HepG2 (cell line): ENCODE results near the gene BANK1. TPM values are rescaled to one million over a fixed set of nuclear protein-coding genes. Genes with fewer than 3 reads are reported as not detected.

Experiments
- CSRNP1 ChIP-seq: sonication (generic); formaldehyde crosslinking; IDR thresholded peaks from 2 replicates; pipeline ENCODE4 v1.8.1; 2023; ENCODE audit warnings: mild to moderate bottlenecking, missing genetic modification reagents
- DDIT3 ChIP-seq: sonication (generic); formaldehyde crosslinking; IDR thresholded peaks from 2 replicates; pipeline ENCODE4 v1.4.0; 2020; ENCODE audit warnings: mild to moderate bottlenecking, missing genetic modification reagents
- ZNF224 ChIP-seq: sonication (generic); formaldehyde crosslinking; IDR thresholded peaks from 2 replicates; pipeline ENCODE4 v1.5.0; 2020; ENCODE audit warnings: mild to moderate bottlenecking, missing genetic modification reagents
- ZNF687 ChIP-seq: sonication (generic); formaldehyde crosslinking; IDR thresholded peaks from 2 replicates; pipeline ENCODE4 v1.5.1; 2020; ENCODE audit warnings: mild to moderate bottlenecking, missing genetic modification reagents, moderate library complexity
- polyA plus RNA-seq, 8 experiments: library from polyadenylated mRNA; depleted of rRNA in 3 of 8; stranded (reverse) in 7 of 8; unstranded in 1 of 8; fragments of >200 nt; fragmentation: Illumina TruSeq in 4 of 8; extraction: Trizol in 4 of 8; gene quantifications; 2 replicates each; pipeline versions ENCODE4 v1.2.1 to v1.2.3, GENCODE V29; 2011 to 2016; ENCODE audit warnings: low read depth in 4 of 8, missing spikeins in 1 of 8, mixed read lengths in 1 of 8; ENCODE audit not compliant: insufficient read depth in 1 of 8
- total RNA-seq, 5 experiments: library from RNA; depleted of rRNA; stranded (reverse); fragments of >200 nt; fragmentation: Illumina TruSeq; extraction: Trizol; gene quantifications; 2 replicates each; pipeline ENCODE4 v1.2.3, GENCODE V29; 2016; ENCODE audit warnings: low read depth in 1 of 5
- TF ChIP-seq, protein P1 (sequence below): sonication (generic); formaldehyde crosslinking; IDR thresholded peaks from 2 replicates; pipeline ENCODE4 v1.4.0; 2020; ENCODE audit warnings: missing genetic modification reagents, borderline replicate concordance
- TF ChIP-seq, protein P2 (sequence below): IDR thresholded peaks from 2 replicates; pipeline ENCODE4 v1.6.1; 2016; ENCODE audit warnings: control low read depth
- TF ChIP-seq, protein P3 (sequence below): sonication (generic); formaldehyde crosslinking; IDR thresholded peaks from 2 replicates; pipeline ENCODE4 v1.4.0; 2020; ENCODE audit warnings: mild to moderate bottlenecking, missing genetic modification reagents

The BANK1 gene
- total and polyA plus RNA-seq, 2 of the 13 experiments (the other 11 are each of a cell fraction or from before 2014, with no cell fraction given), result 0.15 TPM; not detected in 1

- TF ChIP-seq, protein P1, sequence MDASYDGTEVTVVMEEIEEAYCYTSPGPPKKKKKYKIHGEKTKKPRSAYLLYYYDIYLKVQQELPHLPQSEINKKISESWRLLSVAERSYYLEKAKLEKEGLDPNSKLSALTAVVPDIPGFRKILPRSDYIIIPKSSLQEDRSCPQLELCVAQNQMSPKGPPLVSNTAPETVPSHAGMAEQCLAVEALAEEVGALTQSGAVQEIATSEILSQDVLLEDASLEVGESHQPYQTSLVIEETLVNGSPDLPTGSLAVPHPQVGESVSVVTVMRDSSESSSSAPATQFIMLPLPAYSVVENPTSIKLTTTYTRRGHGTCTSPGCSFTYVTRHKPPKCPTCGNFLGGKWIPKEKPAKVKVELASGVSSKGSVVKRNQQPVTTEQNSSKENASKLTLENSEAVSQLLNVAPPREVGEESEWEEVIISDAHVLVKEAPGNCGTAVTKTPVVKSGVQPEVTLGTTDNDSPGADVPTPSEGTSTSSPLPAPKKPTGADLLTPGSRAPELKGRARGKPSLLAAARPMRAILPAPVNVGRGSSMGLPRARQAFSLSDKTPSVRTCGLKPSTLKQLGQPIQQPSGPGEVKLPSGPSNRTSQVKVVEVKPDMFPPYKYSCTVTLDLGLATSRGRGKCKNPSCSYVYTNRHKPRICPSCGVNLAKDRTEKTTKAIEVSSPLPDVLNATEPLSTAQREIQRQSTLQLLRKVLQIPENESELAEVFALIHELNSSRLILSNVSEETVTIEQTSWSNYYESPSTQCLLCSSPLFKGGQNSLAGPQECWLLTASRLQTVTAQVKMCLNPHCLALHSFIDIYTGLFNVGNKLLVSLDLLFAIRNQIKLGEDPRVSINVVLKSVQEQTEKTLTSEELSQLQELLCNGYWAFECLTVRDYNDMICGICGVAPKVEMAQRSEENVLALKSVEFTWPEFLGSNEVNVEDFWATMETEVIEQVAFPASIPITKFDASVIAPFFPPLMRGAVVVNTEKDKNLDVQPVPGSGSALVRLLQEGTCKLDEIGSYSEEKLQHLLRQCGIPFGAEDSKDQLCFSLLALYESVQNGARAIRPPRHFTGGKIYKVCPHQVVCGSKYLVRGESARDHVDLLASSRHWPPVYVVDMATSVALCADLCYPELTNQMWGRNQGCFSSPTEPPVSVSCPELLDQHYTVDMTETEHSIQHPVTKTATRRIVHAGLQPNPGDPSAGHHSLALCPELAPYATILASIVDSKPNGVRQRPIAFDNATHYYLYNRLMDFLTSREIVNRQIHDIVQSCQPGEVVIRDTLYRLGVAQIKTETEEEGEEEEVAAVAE (CRISPR knock-in tag), result no peak
- TF ChIP-seq, protein P2, sequence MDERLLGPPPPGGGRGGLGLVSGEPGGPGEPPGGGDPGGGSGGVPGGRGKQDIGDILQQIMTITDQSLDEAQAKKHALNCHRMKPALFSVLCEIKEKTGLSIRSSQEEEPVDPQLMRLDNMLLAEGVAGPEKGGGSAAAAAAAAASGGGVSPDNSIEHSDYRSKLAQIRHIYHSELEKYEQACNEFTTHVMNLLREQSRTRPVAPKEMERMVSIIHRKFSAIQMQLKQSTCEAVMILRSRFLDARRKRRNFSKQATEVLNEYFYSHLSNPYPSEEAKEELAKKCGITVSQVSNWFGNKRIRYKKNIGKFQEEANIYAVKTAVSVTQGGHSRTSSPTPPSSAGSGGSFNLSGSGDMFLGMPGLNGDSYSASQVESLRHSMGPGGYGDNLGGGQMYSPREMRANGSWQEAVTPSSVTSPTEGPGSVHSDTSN (CRISPR knock-in tag), result no peak
- TF ChIP-seq, protein P3, sequence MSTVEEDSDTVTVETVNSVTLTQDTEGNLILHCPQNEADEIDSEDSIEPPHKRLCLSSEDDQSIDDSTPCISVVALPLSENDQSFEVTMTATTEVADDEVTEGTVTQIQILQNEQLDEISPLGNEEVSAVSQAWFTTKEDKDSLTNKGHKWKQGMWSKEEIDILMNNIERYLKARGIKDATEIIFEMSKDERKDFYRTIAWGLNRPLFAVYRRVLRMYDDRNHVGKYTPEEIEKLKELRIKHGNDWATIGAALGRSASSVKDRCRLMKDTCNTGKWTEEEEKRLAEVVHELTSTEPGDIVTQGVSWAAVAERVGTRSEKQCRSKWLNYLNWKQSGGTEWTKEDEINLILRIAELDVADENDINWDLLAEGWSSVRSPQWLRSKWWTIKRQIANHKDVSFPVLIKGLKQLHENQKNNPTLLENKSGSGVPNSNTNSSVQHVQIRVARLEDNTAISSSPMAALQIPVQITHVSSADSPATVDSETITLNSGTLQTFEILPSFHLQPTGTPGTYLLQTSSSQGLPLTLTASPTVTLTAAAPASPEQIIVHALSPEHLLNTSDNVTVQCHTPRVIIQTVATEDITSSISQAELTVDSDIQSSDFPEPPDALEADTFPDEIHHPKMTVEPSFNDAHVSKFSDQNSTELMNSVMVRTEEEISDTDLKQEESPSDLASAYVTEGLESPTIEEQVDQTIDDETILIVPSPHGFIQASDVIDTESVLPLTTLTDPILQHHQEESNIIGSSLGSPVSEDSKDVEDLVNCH (CRISPR knock-in tag), result no peak
- TF ChIP-seq ZNF224, result no peak
- no peak for TF ChIP-seq CSRNP1 (CRISPR knock-in tag)
- TF ChIP-seq DDIT3 (CRISPR knock-in tag), result no peak
- no peak for TF ChIP-seq ZNF687 (CRISPR knock-in tag)
- TF ChIP-seq, all 625 proteins: peak for 0
Measured at GRCh38 chr4:101777431-101777830, 13.1 kb upstream of the BANK1 start (continued).
